Measurements from ENCODE around the gene GRM8.
A peak's percentile ranks its signal among the peaks of the same experiment; 100 is the strongest.

Gene GRM8

DNA sequence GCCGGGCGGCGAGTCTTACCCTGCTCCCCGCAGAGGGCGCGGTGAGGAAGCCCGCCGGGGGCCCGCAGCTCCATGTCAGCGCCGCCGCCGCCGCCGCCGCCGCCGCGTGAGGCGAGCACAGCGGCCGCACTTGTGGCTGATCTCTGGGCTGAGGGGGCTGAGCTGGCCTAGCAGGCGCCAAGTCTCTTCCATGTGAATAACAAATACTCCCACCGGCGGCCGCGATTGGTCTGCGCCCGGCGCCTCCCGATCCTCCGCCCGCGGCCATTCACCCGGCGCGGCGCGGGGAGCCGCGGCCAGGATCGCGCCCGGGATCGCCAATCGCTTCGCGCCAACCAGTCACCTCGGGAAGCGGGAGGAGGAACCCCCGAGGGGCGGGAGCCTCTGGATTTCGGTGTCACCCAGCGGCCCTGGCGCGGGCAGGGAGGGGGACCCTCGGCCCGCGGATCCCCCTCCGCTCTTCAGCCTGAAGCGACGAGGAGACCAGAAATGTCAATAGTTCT is at the start of gene GRM8:
Gene GRM8, minus strand, starts transcription at position 164 of the 503 bp plus-strand sequence.
- FAIRE-seq, result no peak
- no peak for DNase-seq (ENCODE audit: insufficient read length, low spot score)

GRCh38 chr7:127290801-127291361 is 38.1 kb upstream of the GRM8 start:
- no peak for DNase-seq (ENCODE audit: insufficient read length, low spot score)

DNA sequence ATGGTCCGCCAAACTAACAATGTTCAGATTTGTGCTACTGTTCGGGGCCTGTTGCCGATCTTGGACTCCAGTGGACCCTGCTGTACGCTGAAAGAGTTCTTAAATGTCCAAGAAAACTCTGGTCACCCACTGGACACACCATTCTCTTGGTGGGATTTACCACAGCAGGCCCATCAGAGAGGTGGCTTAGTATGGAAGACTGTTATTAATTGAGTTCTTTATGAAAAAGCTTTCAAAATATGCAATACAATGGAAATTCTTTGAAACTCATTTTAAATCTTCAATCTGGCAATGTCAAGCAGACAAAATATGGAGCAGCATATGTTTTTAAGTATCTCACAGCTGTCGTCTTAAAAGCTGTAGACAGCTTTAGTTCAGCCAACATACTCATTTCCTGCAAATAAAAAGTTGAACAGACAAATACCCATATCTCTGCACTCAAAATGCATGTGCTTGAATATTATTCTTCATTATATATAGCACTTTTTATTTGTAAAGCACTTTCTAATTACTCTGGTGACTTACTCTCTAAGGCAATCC is 37.4 kb upstream of the GRM8 start:
- FAIRE-seq, result no peak
- no peak for DNase-seq (ENCODE audit: insufficient read length, low spot score)

More at GRCh38 chr7:127290801-127291361, 38.1 kb upstream of the GRM8 start:
- no peak for FAIRE-seq

DNA sequence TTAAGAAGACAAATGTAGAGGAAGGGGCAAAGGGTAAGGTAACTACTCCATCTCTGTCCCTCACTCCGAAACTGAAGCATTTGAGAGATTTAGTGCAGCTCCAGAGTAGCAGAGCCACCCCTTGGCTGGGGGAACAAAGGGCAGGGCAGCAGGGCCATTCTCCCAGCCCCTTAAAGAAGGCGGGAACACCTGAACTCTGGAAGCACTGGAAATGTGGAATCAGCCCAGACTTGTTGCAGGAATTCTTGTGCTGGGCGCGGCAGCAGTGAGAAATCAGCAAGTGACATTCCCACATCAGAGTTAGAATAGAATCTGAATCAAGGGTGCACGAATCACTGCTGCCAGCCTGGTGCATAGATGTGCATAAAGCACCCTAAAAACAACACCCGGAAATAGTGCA is 34.4 kb upstream of the GRM8 start:
- FAIRE-seq, result no peak
- DNase-seq (ENCODE audit: insufficient read length, low spot score), result no peak

- DNase-seq (ENCODE audit: insufficient read length, low spot score), result no peak
- FAIRE-seq, result no peak
Observed at GRCh38 chr7:127270093-127270492, 17.4 kb upstream of the GRM8 start.

DNA sequence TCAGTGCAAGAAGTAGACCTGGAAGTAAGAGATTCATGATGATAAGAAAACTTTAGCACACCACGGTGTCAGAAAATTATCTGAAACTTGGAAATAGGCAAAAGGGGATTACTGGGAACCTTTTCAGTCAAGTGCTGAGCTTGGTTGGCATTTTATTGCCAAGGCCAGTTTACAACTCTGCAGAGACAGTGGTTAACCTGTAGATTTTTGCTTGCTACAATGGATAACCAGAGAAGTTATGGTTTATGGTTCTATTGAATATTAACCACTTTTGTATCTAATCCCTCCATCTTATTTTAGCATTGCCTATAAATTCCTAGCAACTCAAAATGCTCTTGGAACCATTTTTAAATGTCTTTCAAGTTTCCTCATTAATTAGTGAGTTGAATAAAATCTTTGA is 13.3 kb upstream of the GRM8 start:
- FAIRE-seq, result no peak
- DNase-seq (ENCODE audit: insufficient read length, low spot score), result no peak

- DNase-seq (ENCODE audit: insufficient read length, low spot score) (no peak), FAIRE-seq (no peak)
Observed at GRCh38 chr7:127264219-127264618, 11.5 kb upstream of the GRM8 start.

DNA sequence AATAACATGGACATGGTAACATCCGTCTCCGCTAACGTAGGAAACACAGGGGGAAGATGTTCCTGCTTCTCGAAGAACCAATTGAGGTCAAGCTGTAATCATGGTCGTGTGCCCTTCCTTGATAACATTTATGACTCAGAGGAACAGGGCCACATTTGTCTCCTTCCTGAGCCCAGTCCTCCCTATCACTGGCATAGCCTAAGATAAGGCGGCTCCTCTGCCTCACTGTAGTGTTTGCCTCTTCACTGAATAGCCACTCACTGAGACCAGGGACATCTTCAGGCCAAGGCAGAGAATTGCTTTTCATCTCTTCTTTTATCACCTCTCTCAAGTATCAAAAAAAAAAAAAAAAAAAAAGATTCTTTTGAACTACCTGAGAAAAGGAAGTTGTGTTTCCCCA is 5.4 kb upstream of the GRM8 start:
- FAIRE-seq (no peak), DNase-seq (ENCODE audit: insufficient read length, low spot score) (no peak)

- DNase-seq (ENCODE audit: insufficient read length, low spot score) (no peak), FAIRE-seq (no peak)
Observed at GRCh38 chr7:127257086-127257485, 4.3 kb upstream of the GRM8 start.

DNA sequence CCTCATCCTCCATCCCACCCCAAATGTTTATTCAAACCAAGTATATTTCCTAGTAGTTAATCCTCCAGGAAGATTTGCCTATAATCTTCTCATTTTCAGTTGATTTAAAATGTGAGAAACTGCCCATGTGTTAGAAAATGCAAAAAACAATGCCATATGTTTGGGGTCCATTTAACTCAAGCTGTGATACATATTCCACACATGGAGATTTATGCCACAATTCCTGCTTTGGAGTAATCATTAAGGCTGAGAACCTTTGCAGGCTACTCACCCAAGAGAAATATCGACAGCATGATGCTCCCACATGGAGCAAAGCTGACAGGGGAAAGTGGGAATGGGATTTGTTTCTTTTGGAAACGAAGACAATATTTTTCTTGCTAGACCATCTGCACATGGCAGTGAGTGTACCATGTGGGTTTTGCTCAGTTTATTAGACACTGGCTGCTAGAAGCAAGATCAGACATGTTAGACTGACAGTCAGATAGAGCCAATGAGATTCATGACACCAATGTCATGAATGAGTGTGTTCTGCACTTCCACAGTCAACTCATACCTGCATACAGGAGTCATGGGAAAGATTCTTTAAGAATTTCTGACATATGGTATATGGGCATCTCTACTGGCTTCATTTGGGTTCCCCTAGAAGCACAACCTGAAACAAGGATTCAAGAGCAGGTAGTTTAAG is 3.4 kb upstream of the GRM8 start:
- no peak for FAIRE-seq
- no peak for DNase-seq (ENCODE audit: insufficient read length, low spot score)

DNA sequence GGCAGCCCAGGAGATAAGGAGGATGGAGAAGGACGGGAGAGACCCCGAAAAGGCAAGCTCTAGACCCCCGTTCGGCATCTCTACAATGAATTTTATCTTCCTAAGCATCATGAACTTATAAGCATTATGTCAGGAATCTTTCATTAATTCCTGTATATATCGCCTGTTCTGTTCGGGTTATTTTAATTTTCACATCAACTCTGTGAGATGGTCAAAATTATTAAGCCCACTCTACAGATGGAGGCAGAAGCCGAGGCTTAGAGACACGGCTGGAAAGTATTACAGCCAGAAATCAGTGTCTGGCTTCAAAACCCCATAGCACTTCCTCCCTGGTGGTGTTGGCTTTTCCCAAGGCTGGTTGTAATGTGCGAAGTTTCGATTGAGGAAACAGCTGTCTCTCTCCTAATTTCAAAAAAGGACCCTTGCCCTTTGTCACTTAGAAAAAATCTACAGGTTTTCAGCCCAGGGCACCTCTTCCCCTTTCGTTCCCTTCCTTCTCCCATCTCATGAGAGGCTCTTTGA is 1.5 kb upstream of the GRM8 start:
- DNase-seq (ENCODE audit: insufficient read length, low spot score) (no peak), FAIRE-seq (no peak)

DNA sequence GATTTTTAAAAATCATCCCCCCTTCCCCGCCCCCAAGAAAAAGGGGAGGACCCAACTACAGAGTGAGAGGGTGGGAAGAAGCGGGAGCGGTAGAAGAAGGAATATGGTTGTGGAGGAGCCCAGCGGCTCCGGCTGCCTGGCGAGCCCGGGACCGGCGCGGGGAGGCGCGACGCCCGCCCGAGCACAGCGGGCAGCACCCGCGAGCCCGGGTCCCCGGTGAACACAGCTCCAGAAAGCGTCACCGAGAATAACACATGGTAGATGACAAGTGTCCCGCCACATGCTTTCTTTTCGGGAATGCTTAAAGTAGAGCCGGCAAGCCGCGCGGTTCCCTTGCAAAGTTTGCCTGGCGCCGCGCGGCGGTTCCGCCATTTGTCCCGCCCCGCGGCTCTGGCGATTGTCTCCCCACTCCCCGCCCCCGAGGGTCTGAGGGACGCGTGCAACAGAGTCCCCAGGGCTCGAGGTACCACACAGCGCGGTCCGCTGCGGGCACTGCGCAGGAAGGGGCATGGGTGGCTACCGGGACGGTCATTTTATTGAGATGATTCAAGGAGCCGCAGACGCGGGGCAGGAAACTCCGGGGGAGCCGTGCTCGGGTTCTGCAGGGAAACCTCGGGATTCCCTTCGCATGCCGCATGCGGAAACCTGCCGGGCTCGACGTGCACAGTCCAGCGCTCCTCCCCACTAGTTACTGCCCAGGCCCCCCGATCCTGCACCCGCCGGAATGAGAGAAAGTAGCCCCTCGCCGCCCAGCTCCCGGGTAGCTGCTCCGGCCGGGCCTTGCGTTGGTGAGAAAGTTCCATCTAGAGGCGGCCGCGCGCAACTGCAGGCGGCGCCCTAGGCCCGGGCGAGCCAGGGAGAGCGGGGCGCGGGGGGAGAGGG is 781 bp upstream of the GRM8 start:
- DNase-seq (ENCODE audit: insufficient read length, low spot score) (peak; percentile 32), FAIRE-seq (no peak)

- FAIRE-seq (no peak), DNase-seq (ENCODE audit: insufficient read length, low spot score) (no peak)
Observed at GRCh38 chr7:127252377-127252713, 396 bp downstream of the GRM8 start.

DNA sequence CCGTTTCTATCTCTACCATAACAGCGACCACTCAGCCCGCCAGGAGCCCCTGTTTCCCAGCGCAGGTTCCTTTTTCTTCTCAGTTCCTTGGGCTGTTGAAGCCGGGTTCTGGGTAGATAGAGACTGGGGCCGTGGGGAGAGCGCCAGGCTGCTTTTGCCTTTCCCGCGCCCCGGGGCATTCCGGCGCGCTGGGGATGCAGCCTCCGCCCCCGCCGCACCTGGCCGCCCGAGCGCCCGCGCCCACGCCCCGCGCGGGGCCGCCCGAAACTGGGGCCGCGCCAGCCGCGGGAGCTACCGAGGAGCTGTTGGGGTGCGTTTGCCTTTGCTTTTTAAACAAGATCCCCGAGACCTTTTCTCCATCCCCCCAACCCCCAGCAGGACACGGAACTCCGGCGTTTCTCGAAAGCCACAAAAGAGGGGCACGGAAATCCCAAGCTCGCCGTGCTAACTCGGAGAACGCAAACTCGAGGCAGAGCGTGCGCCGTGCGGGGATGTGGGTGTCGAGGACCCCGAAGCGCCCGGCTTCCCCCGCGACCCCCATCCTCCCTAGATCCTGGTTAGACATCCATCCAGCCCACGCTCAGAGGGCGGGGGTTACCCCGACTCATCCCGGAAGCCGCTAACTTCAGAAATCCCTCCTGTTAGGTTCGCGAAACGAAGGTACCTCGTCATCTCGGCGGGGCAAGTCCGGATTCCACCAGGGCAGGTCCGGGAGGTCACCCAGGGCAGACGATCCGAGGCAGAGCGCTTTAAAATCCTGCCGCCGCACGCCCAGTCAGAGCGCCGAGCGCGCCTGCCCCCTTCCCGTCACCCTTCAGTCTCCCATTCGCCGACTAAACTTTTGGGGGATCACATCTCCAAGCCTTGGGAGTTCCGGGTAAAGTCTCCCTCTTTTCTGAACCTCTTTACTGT is 1.0 kb downstream of the GRM8 start:
- no peak for FAIRE-seq
- no peak for DNase-seq (ENCODE audit: insufficient read length, low spot score)

DNA sequence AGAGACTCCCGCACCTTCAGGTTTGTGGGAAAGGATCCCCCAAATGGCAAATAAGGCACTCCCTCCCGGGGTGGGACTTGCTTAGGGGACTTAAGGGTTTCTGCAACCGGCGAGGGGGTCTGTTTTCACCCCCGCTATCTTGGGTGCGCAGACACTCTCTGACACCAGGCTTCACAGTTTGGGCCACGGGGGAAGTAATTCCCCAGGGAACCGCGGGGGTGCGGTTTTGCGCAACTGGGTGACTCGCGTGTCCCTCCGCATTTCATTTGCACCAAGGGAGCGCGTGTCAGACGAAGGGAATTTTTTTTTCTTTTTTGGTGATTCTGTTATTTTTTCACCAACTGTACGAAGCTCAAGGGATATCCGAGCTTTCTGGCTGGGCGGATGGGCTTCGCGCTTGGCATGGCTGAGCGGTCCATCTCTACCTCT is 1.7 kb downstream of the GRM8 start:
- DNase-seq (ENCODE audit: insufficient read length, low spot score), result no peak
- no peak for FAIRE-seq

DNA sequence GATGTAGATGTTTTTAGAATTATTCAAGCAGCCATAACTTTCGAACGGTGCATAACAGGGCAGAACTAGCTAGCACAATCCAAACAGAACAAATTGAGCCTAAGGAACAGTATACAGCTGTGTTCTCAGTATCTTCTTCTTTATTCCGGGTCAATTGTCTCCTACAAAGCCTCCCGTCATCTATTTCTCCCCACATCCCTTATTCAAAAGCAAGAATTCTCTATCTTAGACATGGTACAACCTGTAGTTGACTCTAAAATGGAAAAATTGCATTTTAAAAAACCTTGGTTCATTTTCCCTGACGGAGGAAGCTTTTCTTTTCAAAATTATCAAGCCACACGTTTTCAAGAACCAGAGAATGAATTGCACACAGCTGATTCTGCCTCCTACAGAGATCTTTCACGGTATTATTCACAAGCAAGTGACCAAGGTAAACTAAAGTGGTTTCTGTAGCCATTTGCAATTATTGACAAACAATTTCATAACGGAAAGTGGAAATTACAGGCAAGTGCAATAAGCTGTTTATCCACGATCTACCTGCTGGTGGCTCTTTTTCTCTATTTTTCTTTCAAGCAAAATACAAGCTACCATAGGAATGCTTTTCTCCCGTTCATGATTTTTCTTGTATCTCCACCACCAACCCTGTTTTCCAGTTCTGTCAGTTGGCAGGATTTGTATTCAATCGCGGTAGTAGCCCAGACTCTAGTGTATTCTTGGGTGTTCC is 2.3 kb downstream of the GRM8 start:
- DNase-seq (ENCODE audit: insufficient read length, low spot score) (peak; percentile 7), FAIRE-seq (no peak)

- no peak for DNase-seq (ENCODE audit: insufficient read length, low spot score)
- FAIRE-seq, result no peak
Observed at GRCh38 chr7:127245607-127246006, 7.1 kb downstream of the GRM8 start.

GRCh38 chr7:127245002-127245401 is 7.7 kb downstream of the GRM8 start:
- DNase-seq (ENCODE audit: insufficient read length, low spot score) (no peak), FAIRE-seq (no peak)

GRCh38 chr7:127239814-127240213 is 12.9 kb downstream of the GRM8 start:
- DNase-seq (ENCODE audit: insufficient read length, low spot score), result no peak
- no peak for FAIRE-seq
